ENCODE measurements around the gene ELOVL6.

The ELOVL6 gene

GRCh38 chr4:110019153-110019552, 179.3 kb downstream of the ELOVL6 start:
- Histone ChIP-seq H3K27ac (ENCODE audit: low read depth, low read length) (no peak overlapping the region), H3K9ac (ENCODE audit: low read length) (no peak overlapping the region), H3K4me1 (ENCODE audit: insufficient read depth, low read length) (no peaks in the 10 kb centered on the region), H3K4me3 (ENCODE audit: low read depth in 1 of 2, low read length in 2 of 2) (no peak overlapping the region), H3K9me3 (ENCODE audit: low read length) (no peaks in the 10 kb centered on the region), H3K27me3 (ENCODE audit: control insufficient read depth in 1 of 2, insufficient read depth in 2 of 2, low read length in 2 of 2) (no peaks in the 10 kb centered on the region), H3K36me3 (ENCODE audit: insufficient read depth, low read length) (no peaks in the 10 kb centered on the region)

- Histone ChIP-seq H3K36me3 (ENCODE audit: insufficient read depth, low read length) (no peaks in the 10 kb centered on the region), H3K4me3 (ENCODE audit: low read depth in 1 of 2, low read length in 2 of 2) (no peak overlapping the region), H3K27me3 (ENCODE audit: control insufficient read depth in 1 of 2, insufficient read depth in 2 of 2, low read length in 2 of 2) (no peaks in the 10 kb centered on the region), H3K27ac (ENCODE audit: low read depth, low read length) (no peak overlapping the region), H3K4me1 (ENCODE audit: insufficient read depth, low read length) (no peaks in the 10 kb centered on the region), H3K9ac (ENCODE audit: low read length) (no peak overlapping the region), H3K9me3 (ENCODE audit: low read length) (no peaks in the 10 kb centered on the region)
These were observed 184.2 kb downstream of the ELOVL6 start for GRCh38 chr4:110014233-110014632.

- H3K27ac ChIP-seq (ENCODE audit: low read depth, low read length), result no peak overlapping the region
- H3K9ac ChIP-seq (ENCODE audit: low read length), result no peak overlapping the region
- no peaks in the 10 kb centered on the region for H3K4me1 ChIP-seq (ENCODE audit: insufficient read depth, low read length)
- H3K36me3 ChIP-seq (ENCODE audit: insufficient read depth, low read length), result no peaks in the 10 kb centered on the region
- no peaks in the 10 kb centered on the region for H3K9me3 ChIP-seq (ENCODE audit: low read length)
- no peaks in the 10 kb centered on the region for H3K27me3 ChIP-seq (ENCODE audit: control insufficient read depth in 1 of 2, insufficient read depth in 2 of 2, low read length in 2 of 2)
- H3K4me3 ChIP-seq (ENCODE audit: low read depth in 1 of 2, low read length in 2 of 2), result no peak overlapping the region
These were observed 185.5 kb downstream of the ELOVL6 start for GRCh38 chr4:110012917-110013316.

- H3K27ac ChIP-seq (ENCODE audit: low read depth, low read length), result no peak overlapping the region
- no peaks in the 10 kb centered on the region for H3K36me3 ChIP-seq (ENCODE audit: insufficient read depth, low read length)
- H3K27me3 ChIP-seq (ENCODE audit: control insufficient read depth in 1 of 2, insufficient read depth in 2 of 2, low read length in 2 of 2), result no peaks in the 10 kb centered on the region
- H3K4me1 ChIP-seq (ENCODE audit: insufficient read depth, low read length), result no peaks in the 10 kb centered on the region
- no peak overlapping the region for H3K4me3 ChIP-seq (ENCODE audit: low read depth in 1 of 2, low read length in 2 of 2)
- no peaks in the 10 kb centered on the region for H3K9me3 ChIP-seq (ENCODE audit: low read length)
- no peak overlapping the region for H3K9ac ChIP-seq (ENCODE audit: low read length)
These were observed 187.6 kb downstream of the ELOVL6 start for GRCh38 chr4:110010797-110011196.

- no peaks in the 10 kb centered on the region for H3K4me1 ChIP-seq (ENCODE audit: insufficient read depth, low read length)
- H3K27ac ChIP-seq (ENCODE audit: low read depth, low read length), result no peak overlapping the region
- no peaks in the 10 kb centered on the region for H3K9me3 ChIP-seq (ENCODE audit: low read length)
- no peaks in the 10 kb centered on the region for H3K36me3 ChIP-seq (ENCODE audit: insufficient read depth, low read length)
- H3K27me3 ChIP-seq (ENCODE audit: control insufficient read depth in 1 of 2, insufficient read depth in 2 of 2, low read length in 2 of 2), result no peaks in the 10 kb centered on the region
- H3K4me3 ChIP-seq (ENCODE audit: low read depth in 1 of 2, low read length in 2 of 2), result no peak overlapping the region
- no peak overlapping the region for H3K9ac ChIP-seq (ENCODE audit: low read length)
These were observed 188.9 kb downstream of the ELOVL6 start for GRCh38 chr4:110009550-110009949.

- Histone ChIP-seq H3K4me3 (ENCODE audit: low read depth in 1 of 2, low read length in 2 of 2) (no peak overlapping the region), H3K36me3 (ENCODE audit: insufficient read depth, low read length) (no peaks in the 10 kb centered on the region), H3K27me3 (ENCODE audit: control insufficient read depth in 1 of 2, insufficient read depth in 2 of 2, low read length in 2 of 2) (no peaks in the 10 kb centered on the region), H3K4me1 (ENCODE audit: insufficient read depth, low read length) (no peaks in the 10 kb centered on the region), H3K9me3 (ENCODE audit: low read length) (no peaks in the 10 kb centered on the region), H3K27ac (ENCODE audit: low read depth, low read length) (no peak overlapping the region), H3K9ac (ENCODE audit: low read length) (no peak overlapping the region)
These were observed 189.9 kb downstream of the ELOVL6 start for GRCh38 chr4:110008540-110008939.

- no peak overlapping the region for H3K9ac ChIP-seq (ENCODE audit: low read length)
- no peaks in the 10 kb centered on the region for H3K9me3 ChIP-seq (ENCODE audit: low read length)
- no peak overlapping the region for H3K27ac ChIP-seq (ENCODE audit: low read depth, low read length)
- no peaks in the 10 kb centered on the region for H3K27me3 ChIP-seq (ENCODE audit: control insufficient read depth in 1 of 2, insufficient read depth in 2 of 2, low read length in 2 of 2)
- no peak overlapping the region for H3K4me3 ChIP-seq (ENCODE audit: low read depth in 1 of 2, low read length in 2 of 2)
- H3K36me3 ChIP-seq (ENCODE audit: insufficient read depth, low read length), result no peaks in the 10 kb centered on the region
- no peaks in the 10 kb centered on the region for H3K4me1 ChIP-seq (ENCODE audit: insufficient read depth, low read length)
These were observed 191.2 kb downstream of the ELOVL6 start for GRCh38 chr4:110007217-110007616.

GRCh38 chr4:110005461-110006056, 192.9 kb downstream of the ELOVL6 start:
- Histone ChIP-seq H3K27ac (ENCODE audit: low read depth, low read length) (no peak overlapping the region), H3K9ac (ENCODE audit: low read length) (no peak overlapping the region), H3K4me1 (ENCODE audit: insufficient read depth, low read length) (no peaks in the 10 kb centered on the region), H3K36me3 (ENCODE audit: insufficient read depth, low read length) (no peaks in the 10 kb centered on the region), H3K4me3 (ENCODE audit: low read depth in 1 of 2, low read length in 2 of 2) (no peak overlapping the region), H3K27me3 (ENCODE audit: control insufficient read depth in 1 of 2, insufficient read depth in 2 of 2, low read length in 2 of 2) (no peaks in the 10 kb centered on the region), H3K9me3 (ENCODE audit: low read length) (no peaks in the 10 kb centered on the region)

- Histone ChIP-seq H3K4me3 (ENCODE audit: low read depth in 1 of 2, low read length in 2 of 2) (no peak overlapping the region), H3K9ac (ENCODE audit: low read length) (no peak overlapping the region)
These were observed 193.9 kb downstream of the ELOVL6 start for GRCh38 chr4:110004556-110004955.

GRCh38 chr4:110003401-110004187, 194.8 kb downstream of the ELOVL6 start:
- no peaks in the 10 kb centered on the region for H3K36me3 ChIP-seq (ENCODE audit: insufficient read depth, low read length)
- H3K27me3 ChIP-seq (ENCODE audit: control insufficient read depth in 1 of 2, insufficient read depth in 2 of 2, low read length in 2 of 2), result no peaks in the 10 kb centered on the region
- H3K4me3 ChIP-seq (ENCODE audit: low read depth in 1 of 2, low read length in 2 of 2), result no peak overlapping the region
- no peak overlapping the region for H3K9ac ChIP-seq (ENCODE audit: low read length)
- no peaks in the 10 kb centered on the region for H3K4me1 ChIP-seq (ENCODE audit: insufficient read depth, low read length)
- H3K9me3 ChIP-seq (ENCODE audit: low read length), result no peaks in the 10 kb centered on the region
- H3K27ac ChIP-seq (ENCODE audit: low read depth, low read length), result no peak overlapping the region

More at GRCh38 chr4:110004556-110004955, 193.9 kb downstream of the ELOVL6 start:
- Histone ChIP-seq H3K4me1 (ENCODE audit: insufficient read depth, low read length) (no peaks in the 10 kb centered on the region), H3K9me3 (ENCODE audit: low read length) (no peaks in the 10 kb centered on the region), H3K27ac (ENCODE audit: low read depth, low read length) (no peak overlapping the region), H3K36me3 (ENCODE audit: insufficient read depth, low read length) (no peaks in the 10 kb centered on the region), H3K27me3 (ENCODE audit: control insufficient read depth in 1 of 2, insufficient read depth in 2 of 2, low read length in 2 of 2) (no peaks in the 10 kb centered on the region)

- H3K9ac ChIP-seq (ENCODE audit: low read length), result no peak overlapping the region
- H3K27me3 ChIP-seq (ENCODE audit: control insufficient read depth in 1 of 2, insufficient read depth in 2 of 2, low read length in 2 of 2), result no peaks in the 10 kb centered on the region
- H3K27ac ChIP-seq (ENCODE audit: low read depth, low read length), result no peak overlapping the region
- no peak overlapping the region for H3K4me3 ChIP-seq (ENCODE audit: low read depth in 1 of 2, low read length in 2 of 2)
- no peaks in the 10 kb centered on the region for H3K4me1 ChIP-seq (ENCODE audit: insufficient read depth, low read length)
- H3K36me3 ChIP-seq (ENCODE audit: insufficient read depth, low read length), result no peaks in the 10 kb centered on the region
- no peaks in the 10 kb centered on the region for H3K9me3 ChIP-seq (ENCODE audit: low read length)
These were observed 196.1 kb downstream of the ELOVL6 start for GRCh38 chr4:110002326-110002725.

GRCh38 chr4:109999585-109999912, 198.9 kb downstream of the ELOVL6 start:
- H3K4me1 ChIP-seq (ENCODE audit: insufficient read depth, low read length), result no peaks in the 10 kb centered on the region
- no peaks in the 10 kb centered on the region for H3K27me3 ChIP-seq (ENCODE audit: control insufficient read depth in 1 of 2, insufficient read depth in 2 of 2, low read length in 2 of 2)
- H3K9ac ChIP-seq (ENCODE audit: low read length), result no peak overlapping the region
- no peak overlapping the region for H3K4me3 ChIP-seq (ENCODE audit: low read depth in 1 of 2, low read length in 2 of 2)
- no peak overlapping the region for H3K27ac ChIP-seq (ENCODE audit: low read depth, low read length)
- H3K9me3 ChIP-seq (ENCODE audit: low read length), result no peaks in the 10 kb centered on the region
- H3K36me3 ChIP-seq (ENCODE audit: insufficient read depth, low read length), result no peaks in the 10 kb centered on the region
